ENCODE results near the gene PI4K2A.
"Not testable (repeated sequence)": the region's sequence is repeated elsewhere in the genome, so short reads cannot be mapped to it uniquely, and the experiment has no call there.

Gene PI4K2A

GRCh38 chr10:97632949-97633884 is 7.3 kb upstream of the PI4K2A start, which contains the start of gene MORN4:
Gene MORN4 (minus strand): TSS chr10:97633500. CDS start chr10:97619653, 13,847 bp downstream.
- peak; percentile 87 to 96 for DNase-seq

GRCh38 chr10:97633921-97634320 is 6.5 kb upstream of the PI4K2A start:
- no peak for DNase-seq

GRCh38 chr10:97635577-97635976 is 4.9 kb upstream of the PI4K2A start:
- DNase-seq = no peak

GRCh38 chr10:97639090-97639489 is 1.4 kb upstream of the PI4K2A start:
- DNase-seq = not testable (repeated sequence)

- DNase-seq = peak; percentile 52 to 58
These were observed 669 bp downstream of the PI4K2A start for GRCh38 chr10:97640868-97641811.

GRCh38 chr10:97642471-97643159 is 2.1 kb downstream of the PI4K2A start:
- DNase-seq = not testable (repeated sequence)

GRCh38 chr10:97643441-97643985 is 3.0 kb downstream of the PI4K2A start:
- DNase-seq = peak; percentile 27 to 43

- peak in 1 of 2 donors; percentile 73 for DNase-seq
These were observed 4.5 kb downstream of the PI4K2A start for GRCh38 chr10:97644936-97645335.

DNA sequence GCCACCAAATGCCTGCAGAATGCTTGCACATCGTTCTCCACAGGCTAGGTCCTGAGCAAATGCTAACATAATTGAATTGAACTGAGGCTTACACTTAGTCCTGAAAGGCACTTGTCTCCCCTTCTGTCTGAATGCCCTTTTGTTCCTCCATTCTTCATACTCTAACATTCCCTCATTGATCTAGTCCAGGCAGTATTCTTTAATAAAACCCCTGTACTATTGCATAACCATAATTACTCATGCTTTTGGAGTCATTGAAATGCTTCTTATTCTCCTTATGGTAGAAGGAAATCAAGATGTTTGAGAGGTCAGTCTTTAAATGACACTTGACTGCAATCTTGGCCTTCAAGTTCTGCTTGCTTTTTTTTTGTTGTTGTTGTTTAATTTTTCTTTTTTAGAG is 7.1 kb downstream of the PI4K2A start:
- DNase-seq = peak; percentile 60 to 75

- DNase-seq = peak; percentile 91 to 98
These were observed 8.3 kb downstream of the PI4K2A start for GRCh38 chr10:97648562-97649404.

- not testable (repeated sequence) for DNase-seq
These were observed 8.9 kb downstream of the PI4K2A start for GRCh38 chr10:97649405-97649750.

DNA sequence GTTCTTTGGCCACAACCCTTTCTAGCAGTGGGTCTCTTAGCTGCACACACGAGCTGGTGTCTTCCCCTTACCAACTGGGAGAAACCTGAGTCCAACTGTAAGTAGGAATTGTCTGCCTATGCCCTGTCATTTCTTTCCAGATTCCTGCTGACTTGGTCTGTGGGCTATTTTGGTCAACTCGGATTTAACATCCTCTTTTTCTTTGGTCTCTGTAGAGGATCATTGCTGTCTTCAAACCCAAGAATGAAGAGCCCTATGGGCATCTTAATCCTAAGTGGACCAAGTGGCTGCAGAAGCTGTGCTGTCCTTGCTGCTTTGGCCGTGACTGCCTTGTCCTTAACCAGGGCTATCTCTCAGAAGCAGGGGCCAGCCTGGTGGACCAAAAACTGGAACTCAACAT is 10.3 kb downstream of the PI4K2A start:
- DNase-seq = peak; percentile 29 to 32

DNA sequence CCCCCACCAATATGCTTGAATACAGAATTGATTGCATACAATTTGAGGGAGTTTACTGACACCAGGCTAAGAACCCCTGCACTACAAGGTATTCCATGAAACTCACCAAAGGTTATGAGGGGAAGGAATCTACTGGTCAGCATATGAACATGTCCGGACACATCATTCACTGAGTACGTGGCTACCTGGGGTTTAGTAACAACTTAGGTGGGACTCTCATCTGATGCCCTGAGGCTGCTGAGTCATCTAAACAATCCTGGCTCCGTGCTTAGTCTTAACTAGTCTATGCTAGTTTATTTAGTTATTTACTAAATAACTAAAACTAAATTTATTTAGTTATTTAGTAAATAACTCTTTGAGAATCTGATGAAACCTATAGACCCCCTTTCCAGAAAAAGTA is 11.3 kb downstream of the PI4K2A start:
- DNase-seq = no peak

DNA sequence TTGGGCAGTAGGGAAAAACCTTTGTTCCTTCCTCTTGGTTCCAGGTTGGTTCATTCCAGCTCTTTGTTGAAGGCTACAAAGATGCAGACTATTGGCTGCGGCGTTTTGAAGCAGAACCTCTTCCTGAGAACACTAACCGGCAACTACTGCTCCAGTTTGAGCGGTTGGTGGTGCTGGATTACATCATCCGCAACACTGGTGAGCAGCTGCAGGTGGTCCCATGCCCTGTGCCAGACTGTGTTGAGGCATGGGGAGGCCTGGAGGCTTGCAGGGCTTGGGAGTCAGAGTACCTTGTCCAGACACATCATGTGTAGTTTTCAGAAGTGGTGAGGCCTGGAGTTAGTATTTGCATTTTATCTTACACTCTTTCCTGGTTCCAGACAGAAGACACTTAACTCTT is 16.3 kb downstream of the PI4K2A start:
- no peak for DNase-seq

GRCh38 chr10:97659589-97659988 is 19.1 kb downstream of the PI4K2A start:
- no peak for DNase-seq

DNA sequence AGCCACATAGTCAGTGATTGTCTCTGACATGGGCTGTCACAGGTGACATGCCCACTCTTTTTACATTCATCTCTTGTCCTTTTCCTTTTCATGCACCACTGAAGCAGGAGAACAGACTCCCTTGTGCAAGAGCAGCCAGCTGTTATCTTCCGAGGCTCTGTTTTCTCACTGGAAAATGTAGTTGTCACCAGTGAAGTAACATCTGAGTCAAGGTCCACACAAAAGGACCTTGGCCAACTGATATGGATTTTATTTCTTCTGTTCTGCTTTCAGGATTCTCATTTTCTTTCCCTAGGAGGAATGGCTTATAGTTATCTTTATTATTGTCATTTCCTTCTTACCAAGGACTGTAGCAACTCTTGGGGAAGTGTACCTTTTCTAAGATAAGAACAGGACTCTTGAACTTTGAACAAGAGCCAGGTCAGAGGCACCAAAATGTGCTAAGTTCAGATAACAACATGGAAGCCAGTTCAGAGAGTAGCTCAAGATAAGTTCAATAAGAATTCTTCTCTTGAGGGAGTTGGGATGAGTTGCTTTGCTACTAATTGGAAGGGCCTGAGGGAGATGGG is 23.9 kb downstream of the PI4K2A start:
- DNase-seq = no peak

GRCh38 chr10:97666992-97667391 is 26.5 kb downstream of the PI4K2A start:
- DNase-seq = no peak

- DNase-seq = no peak
These were observed 27.0 kb downstream of the PI4K2A start for GRCh38 chr10:97667463-97667862.

DNA sequence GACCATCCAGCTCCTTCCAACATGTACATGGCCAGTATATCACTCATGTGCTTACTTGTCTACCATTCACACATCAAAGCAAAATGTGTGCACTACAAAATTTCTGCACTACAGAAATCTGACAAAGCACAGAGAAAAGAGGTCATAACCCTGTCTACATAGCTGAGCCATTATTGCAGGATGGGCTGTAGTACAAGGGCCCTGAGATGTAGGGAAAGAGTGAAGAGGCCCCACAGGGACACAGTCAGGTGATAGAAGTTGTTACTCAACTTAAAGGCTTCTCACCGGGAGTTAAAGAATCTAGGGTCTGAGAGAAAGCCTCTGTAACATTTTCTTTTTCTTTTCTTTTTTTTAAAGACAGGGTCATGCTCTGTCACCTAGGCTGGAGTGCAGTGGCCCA is 29.1 kb downstream of the PI4K2A start:
- no peak for DNase-seq

- DNase-seq = peak in 1 of 2 donors; percentile 17
These were observed 33.5 kb downstream of the PI4K2A start for GRCh38 chr10:97673736-97674525.
